Activated CD4-positive, alpha-beta T cell treated with anti-CD3 and anti-CD28 coated beads, Interleukin-2, Interleukin-6, amounts not matched to agents 100 ng/mL and 50 ng/mL, durations not matched to agents 16 hours and 8 hours (primary cell): ENCODE results near the gene TSPAN1.

ENCODE experiments used
- DNase-seq: peaks from one replicate; pipeline ENCODE4 v3.0.0-alpha.2; 2020

The TSPAN1 gene

GRCh38 chr1:46188295-46189030 lies 13.6 kb downstream of the TSPAN1 start:
- DNase-seq: no peak

GRCh38 chr1:46190539-46190938 lies 15.7 kb downstream of the TSPAN1 start:
- DNase-seq: no peak

- no peak for DNase-seq
Observed at GRCh38 chr1:46191033-46191701, 16.3 kb downstream of the TSPAN1 start.

GRCh38 chr1:46192171-46192570 lies 17.3 kb downstream of the TSPAN1 start:
- DNase-seq: no peak

- DNase-seq: no peak
Observed at GRCh38 chr1:46193285-46193684, 18.4 kb downstream of the TSPAN1 start.

- no peak for DNase-seq
Observed at GRCh38 chr1:46193984-46194570, 19.2 kb downstream of the TSPAN1 start.

GRCh38 chr1:46194641-46195193 lies 19.8 kb downstream of the TSPAN1 start:
- DNase-seq: no peak

GRCh38 chr1:46196609-46197008 lies 21.7 kb downstream of the TSPAN1 start:
- DNase-seq: no peak

- no peak for DNase-seq
Observed at GRCh38 chr1:46197560-46197963, 22.7 kb downstream of the TSPAN1 start.

- DNase-seq: peak; percentile 81
Observed at GRCh38 chr1:46197964-46198811, 23.3 kb downstream of the TSPAN1 start, which contains the start of gene POMGNT1. POMGNT1 (minus strand) TSS chr1:46198434; CDS start chr1:46197821, 613 bp downstream.

- DNase-seq: no peak
Observed at GRCh38 chr1:46199233-46199749, 24.4 kb downstream of the TSPAN1 start.

- DNase-seq: no peak
Observed at GRCh38 chr1:46203738-46204405, 29.0 kb downstream of the TSPAN1 start.

GRCh38 chr1:46204406-46204742 lies 29.5 kb downstream of the TSPAN1 start:
- DNase-seq: no peak

GRCh38 chr1:46205141-46205540 lies 30.3 kb downstream of the TSPAN1 start:
- no peak for DNase-seq

GRCh38 chr1:46205791-46206190 lies 30.9 kb downstream of the TSPAN1 start:
- DNase-seq: no peak

- DNase-seq: no peak
Observed at GRCh38 chr1:46206399-46206798, 31.5 kb downstream of the TSPAN1 start.

GRCh38 chr1:46210561-46210960 lies 35.7 kb downstream of the TSPAN1 start:
- DNase-seq: no peak

- DNase-seq: no peak
Observed at GRCh38 chr1:46211051-46211450, 36.2 kb downstream of the TSPAN1 start.

- DNase-seq: no peak
Observed at GRCh38 chr1:46215504-46215903, 40.6 kb downstream of the TSPAN1 start.

GRCh38 chr1:46218443-46218842 lies 43.6 kb downstream of the TSPAN1 start:
- no peak for DNase-seq

- DNase-seq: no peak
Observed at GRCh38 chr1:46219551-46220520, 44.9 kb downstream of the TSPAN1 start.
